Posterior vena cava (tissue), 2 donors: ENCODE measurements around the gene HNRNPAB. TPM values are rescaled to one million over a fixed set of nuclear protein-coding genes. Genes with fewer than 3 reads are reported as not detected.
"Not testable (repeated sequence)": the region's sequence is repeated elsewhere in the genome, so short reads cannot be mapped to it uniquely, and the experiment has no call there.

Experiments used
- DNase-seq: peaks from one replicate; pipeline ENCODE4 v3.0.0-alpha.2; 2020; ENCODE audit warnings: low spot score
- intact Hi-C, 2 donors: fragments of 100-400 bp; cut with DNase I; formaldehyde crosslinking; loops; one replicate each; pipeline versions ENCODE4 v1.14.1 to v1.14.2; 2022 to 2023
- total RNA-seq, 2 donors: library from RNA; stranded (reverse); fragmentation: NEBNext Ultra II Directional; extraction: Animal tissue kit (Norgen Biotek cat#: 25700); gene quantifications; one replicate each; pipeline ENCODE4 v1.2.1, GENCODE V29; 2021
- donor health status: DM: yes; HTN: yes; CAD: no.
- donor health status: DM: yes; HTN: yes; CAD: no.

The HNRNPAB gene
- total RNA-seq, 2 donors from 2014 or later = 97.0 to 133 TPM

DNA sequence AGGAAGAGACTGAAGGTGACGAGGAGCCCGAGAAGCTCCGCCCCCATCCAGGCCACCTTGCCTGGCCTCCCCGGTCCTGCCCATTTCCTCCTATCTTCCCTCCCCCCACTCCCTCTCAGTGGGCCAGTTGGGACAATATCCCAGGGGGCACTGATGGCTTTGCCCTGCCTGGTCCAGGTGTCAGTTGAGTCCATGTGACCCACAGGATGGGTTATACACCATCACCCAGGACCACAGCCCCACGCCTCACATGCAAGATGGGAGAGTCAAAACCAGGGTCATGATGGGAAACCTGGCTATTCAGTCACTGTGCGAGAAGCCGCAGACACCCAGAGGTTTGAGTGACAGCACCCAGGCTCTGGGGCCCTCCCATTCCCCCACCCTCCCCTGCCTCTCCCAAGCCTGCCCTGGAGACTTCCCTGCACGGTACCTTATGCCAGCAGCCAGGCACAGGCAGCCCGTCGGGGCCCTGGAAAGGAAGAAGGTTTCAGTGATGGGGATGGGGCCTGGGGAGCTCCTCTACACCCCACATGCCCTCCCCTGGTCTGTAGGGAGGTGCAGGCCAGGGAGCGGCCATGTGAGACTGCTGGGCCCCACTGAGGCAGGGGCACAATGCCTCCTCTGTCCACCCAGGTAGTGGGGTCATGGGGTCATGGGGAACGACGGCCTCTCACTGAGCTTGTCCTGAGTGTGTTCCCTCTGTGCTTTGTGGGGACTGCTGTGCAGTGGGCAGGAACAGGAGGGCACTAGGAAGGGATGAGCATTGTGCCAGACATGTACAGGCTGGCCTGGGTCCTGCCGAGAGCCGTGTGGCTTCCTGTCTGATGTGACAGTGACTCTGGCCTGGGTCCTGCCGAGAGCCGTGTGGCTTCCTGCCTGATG lies 34.6 kb downstream of the HNRNPAB start:
- intact Hi-C loops = no loop called here
- no peak for DNase-seq

- intact Hi-C loops, DNase-seq: not testable (repeated sequence)
These were observed 35.4 kb downstream of the HNRNPAB start for GRCh38 chr5:178239626-178240301.

- DNase-seq = no peak
- intact Hi-C loops = no loop called here
These were observed 36.0 kb downstream of the HNRNPAB start for GRCh38 chr5:178240341-178240741.

- DNase-seq = no peak
- intact Hi-C loops = no loop called here
These were observed 36.4 kb downstream of the HNRNPAB start for GRCh38 chr5:178240766-178241165.

GRCh38 chr5:178241231-178241663 lies 36.9 kb downstream of the HNRNPAB start:
- DNase-seq = no peak
- intact Hi-C loops = no loop called here

DNA sequence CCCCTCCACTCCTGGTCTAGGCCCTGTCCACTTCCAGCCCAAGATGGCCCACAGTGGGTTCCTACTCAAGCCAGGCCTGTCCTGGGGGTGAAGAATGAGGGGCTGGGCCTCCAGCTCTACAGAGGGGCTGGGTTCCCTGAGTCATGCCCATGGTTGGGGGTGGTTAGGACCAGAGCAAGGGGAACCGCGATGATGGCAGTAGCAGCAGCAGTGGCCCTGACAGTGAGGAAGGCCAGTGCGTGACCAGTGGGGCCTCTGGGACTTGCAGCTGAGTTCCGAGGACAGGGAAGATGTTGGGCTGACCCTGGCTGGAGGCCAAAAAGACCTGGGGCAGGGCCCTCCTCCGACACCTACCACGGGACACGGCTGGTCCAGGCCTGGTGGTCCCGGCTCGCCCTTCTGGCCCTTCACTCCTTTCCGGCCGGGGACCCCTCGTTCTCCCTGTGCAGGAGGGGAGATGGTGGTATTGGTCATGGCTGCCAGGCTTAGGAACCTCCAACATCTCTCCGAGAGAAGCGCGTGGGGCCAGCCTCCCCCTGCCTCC lies 37.4 kb downstream of the HNRNPAB start:
- no peak for DNase-seq
- intact Hi-C loops = no loop called here

DNA sequence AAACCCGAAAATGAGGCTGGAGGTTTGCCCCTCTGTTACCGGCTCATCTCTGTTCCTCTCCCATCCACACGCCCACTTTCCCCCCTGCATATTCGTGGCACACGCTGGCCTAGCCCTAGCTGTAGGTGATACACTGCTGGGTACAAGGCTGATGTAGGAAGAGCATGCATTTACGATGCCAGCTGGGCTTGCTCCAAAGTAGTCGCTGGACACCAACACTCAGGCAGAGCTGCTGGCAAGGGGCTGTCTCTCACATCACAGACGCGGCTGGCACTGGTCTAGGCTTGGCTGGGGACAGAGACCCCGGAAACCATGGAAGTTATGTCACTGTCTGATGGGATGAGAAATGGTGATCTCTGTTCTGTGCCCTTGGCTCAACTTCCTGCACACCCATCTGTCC lies 38.1 kb downstream of the HNRNPAB start:
- intact Hi-C loops = no loop called here
- DNase-seq = no peak

DNA sequence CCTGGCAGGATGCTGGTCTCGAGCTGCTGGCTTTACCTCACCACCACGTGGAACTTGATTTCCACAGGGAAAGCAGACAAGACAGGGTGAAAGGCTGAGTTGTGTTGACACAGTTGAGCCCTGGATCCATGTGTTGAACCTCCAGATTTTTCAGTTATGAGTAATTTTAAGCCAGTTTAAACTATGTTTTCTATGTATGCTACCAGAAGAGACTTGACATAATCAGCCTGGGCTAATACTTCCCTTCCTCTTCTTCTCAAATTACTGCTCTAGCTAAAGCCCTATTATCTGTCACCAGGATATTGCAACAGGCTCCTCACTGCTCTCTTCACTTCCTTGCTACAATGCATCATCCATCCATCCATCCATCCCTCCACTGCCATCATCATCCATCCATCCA lies 40.2 kb downstream of the HNRNPAB start:
- no peak for DNase-seq
- intact Hi-C loops = no loop called here

DNA sequence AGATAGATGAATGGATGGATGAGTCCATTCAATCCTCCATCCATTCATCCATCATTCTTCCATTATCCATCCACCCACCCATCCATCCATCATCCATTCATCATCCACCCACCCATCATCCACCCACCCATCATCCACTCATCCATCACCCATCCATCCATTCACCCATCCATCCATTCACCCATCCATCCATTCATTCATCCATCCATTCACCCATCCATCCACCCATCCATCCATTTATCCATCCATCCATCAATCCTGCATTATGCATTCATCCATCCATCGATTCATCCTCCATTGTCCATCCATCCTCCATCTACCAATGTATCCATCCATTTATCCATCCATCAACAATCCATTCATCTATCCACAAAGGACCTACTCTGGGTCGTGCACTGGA lies 41.1 kb downstream of the HNRNPAB start:
- intact Hi-C loops = no loop called here
- no peak for DNase-seq

GRCh38 chr5:178246624-178247279 lies 42.4 kb downstream of the HNRNPAB start:
- no peak for DNase-seq
- intact Hi-C loops = no loop called here

DNA sequence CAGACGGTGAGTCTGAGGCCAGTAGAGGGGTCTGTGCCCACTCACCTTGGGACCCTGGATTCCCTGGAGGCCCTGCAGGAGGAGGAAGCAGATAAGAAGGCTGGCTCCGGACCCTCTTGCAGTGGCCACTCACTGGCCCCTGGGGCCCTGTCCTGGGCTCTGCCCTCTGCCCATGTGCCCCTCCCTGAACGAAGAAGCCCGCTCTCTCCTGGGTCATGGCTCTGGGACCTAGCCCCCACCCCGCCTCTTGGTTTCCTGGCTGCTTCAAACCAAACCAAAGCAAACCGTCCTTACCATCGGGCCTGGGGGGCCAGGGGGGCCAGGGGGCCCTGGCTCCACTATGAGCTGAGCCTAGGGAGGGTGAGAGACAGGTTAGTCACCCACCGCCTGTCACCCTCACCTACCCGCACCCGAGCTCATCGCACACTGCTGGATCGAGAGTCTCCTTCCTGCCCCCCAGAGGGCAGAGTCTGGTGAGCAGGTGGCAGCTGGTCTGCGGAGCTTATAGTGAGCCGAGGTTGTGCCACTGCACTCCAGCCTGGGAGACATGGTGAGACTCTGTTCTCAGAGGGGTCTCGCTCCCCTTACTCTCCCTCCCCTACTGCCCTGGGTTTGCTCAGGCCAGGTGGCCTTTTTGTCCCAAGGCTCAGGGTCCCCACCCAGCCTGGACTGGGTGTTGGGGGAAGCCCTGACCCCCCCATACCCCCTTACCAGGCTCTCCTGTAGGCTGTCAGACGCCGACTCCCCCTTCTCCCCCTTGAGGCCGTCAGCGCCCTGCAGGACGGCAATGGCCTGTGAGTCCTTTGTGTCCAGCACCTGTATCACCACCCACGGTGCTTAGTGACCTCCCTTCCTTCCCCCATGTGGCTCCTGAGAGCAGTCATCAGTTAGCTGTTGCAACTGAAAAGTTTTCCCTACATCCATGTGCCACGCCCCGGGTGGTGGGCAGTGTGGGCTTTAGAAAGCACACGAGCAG lies 43.4 kb downstream of the HNRNPAB start:
- intact Hi-C loops = no loop called here
- DNase-seq = no peak

- intact Hi-C loops = no loop called here
- no peak for DNase-seq
These were observed 44.4 kb downstream of the HNRNPAB start for GRCh38 chr5:178248750-178249149.

DNA sequence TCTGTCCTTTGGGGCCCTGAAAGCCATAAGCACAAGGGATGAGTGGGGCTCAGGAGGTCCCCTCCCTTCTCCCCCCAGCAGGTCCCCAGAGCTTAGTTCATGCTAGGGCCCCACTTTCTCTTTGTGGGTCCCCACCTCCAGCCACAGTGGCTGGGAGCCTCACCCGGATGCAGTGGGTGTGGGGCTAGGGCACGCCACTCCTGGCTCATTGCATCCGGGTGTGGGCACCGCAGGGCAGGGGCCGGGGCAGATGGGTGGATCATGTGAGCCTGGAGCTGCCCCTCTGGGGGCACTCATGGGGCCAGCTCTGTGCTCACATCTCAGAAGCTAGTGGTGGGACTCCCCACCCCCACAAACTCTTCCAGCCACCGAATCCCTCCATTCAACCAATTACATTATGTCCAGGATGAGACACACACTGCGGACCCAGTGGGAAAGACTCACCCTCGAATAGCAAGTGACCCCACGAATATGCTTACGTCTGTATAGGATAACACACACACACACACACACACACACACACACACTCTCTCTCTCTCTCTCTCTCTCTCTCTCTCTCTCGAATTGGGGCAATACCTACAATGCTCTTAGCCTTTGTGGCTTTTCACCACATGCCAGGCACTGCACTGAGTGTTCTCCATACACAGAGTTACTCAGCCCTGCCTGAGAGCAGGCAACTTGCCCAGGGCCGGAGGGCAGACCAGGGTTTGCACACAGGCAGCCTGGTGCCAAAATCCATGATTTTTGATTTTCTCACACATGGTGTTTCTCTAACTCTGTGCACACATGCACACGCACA lies 45.1 kb downstream of the HNRNPAB start:
- intact Hi-C loops = no loop called here
- DNase-seq = no peak

DNA sequence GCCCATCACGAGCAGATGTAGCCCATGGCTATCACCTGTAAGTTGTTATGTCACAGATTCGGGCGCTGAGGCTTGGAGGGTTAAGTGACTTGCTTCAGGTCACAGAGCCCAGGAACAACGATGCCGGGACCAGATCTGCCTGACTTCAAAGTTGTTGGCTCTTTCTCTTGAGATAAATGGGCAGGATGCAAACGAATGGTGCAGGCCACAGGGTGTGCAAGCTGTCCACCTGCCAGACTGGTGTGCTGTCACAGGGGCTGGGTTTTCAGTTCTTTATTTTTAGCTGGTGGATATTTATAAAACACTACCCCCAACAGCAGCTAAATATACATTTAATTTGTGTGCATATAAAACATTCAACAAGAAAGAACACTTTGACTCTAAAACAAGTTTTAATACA lies 45.9 kb downstream of the HNRNPAB start:
- DNase-seq = no peak
- intact Hi-C loops = no loop called here

- intact Hi-C loops = no loop called here
- no peak for DNase-seq
These were observed 47.9 kb downstream of the HNRNPAB start for GRCh38 chr5:178252258-178252657.

DNA sequence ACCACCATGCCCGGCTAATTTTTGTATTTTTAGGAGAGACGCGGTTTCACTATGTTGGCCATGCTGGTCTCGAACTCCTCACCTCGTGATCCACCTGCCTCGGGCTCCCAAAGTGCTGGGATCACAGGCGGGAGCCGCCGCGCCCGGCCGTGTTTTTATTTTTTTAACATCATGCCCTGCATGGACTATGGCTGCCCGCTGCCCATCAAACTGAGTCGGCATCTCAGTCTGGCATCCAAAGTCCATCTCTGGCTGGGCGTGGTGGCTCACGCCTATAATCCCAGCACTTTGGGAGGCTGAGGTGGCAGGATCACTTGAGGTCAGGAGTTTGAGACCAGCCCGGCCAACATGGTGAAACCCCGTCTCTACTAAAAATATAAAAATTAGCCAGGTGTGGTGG lies 49.3 kb downstream of the HNRNPAB start:
- DNase-seq, intact Hi-C loops: not testable (repeated sequence)

- intact Hi-C loops = no loop called here
- no peak for DNase-seq
These were observed 52.4 kb downstream of the HNRNPAB start for GRCh38 chr5:178256746-178257145.

GRCh38 chr5:178257650-178258049 lies 53.3 kb downstream of the HNRNPAB start:
- intact Hi-C loops = no loop called here
- no peak for DNase-seq
